NT2/D1 (cell line): ENCODE results near the gene SNAP47.

Experiments used
- SUZ12 ChIP-seq: IDR thresholded peaks from 2 replicates; pipeline ENCODE4 v1.6.1; 2011; ENCODE audit not compliant: insufficient read length, insufficient read depth; ENCODE audit errors: extremely low read depth
- ZNF274 ChIP-seq: IDR thresholded peaks from 2 replicates; pipeline ENCODE4 v1.6.1; 2011; ENCODE audit warnings: mild to moderate bottlenecking, low read depth, low read length

DNA sequence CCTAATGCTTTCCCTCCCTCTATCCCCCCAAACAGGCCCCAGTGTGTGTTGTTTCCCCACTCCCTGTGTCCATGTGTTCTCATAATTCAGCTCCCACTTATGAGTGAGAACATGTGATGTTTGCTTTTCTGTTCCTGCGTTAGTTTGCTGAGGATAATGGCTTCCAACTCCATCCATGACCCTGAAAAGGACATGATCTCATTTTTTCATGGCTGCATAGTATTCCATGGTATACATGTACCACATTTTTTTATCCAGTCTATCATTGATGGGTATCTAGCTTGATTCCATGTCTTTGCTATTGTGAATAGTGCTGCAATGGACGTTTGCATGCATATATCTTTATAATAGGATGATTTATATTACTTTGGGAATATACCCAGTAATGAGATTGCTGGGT is 89.0 kb downstream of the SNAP47 start:
- no peak for TF ChIP-seq SUZ12
- TF ChIP-seq ZNF274, result no peak
